NCI-H2171 treated with DMSO at 0.1 percent for 48 hours (cell line): ENCODE results near the gene LMBR1.
"Not testable (repeated sequence)": the region's sequence is repeated elsewhere in the genome, so short reads cannot be mapped to it uniquely, and the experiment has no call there.

ENCODE experiments used
- DNase-seq: peaks from one replicate; lab custom pipeline; 2025; lab: John Stamatoyannopoulos, UW

The LMBR1 gene

DNA sequence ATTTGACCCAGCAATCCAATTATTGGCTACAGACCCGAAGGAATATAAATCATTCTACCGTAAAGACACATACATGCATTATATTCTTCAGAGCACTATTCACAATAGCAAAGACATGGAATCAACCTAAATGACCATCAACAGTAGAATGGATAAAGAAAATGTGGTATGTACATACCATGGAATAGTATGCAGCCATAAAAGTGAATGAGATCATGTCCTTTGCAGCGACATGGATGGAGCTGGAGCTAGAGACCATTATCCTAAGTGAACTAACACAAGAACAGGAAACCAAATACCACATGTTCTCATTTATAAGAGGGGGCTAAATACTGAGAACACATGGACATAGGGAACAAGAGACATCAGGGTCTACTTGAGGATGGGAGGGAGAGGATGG lies 44.0 kb downstream of the LMBR1 start:
- DNase-seq: no peak

DNA sequence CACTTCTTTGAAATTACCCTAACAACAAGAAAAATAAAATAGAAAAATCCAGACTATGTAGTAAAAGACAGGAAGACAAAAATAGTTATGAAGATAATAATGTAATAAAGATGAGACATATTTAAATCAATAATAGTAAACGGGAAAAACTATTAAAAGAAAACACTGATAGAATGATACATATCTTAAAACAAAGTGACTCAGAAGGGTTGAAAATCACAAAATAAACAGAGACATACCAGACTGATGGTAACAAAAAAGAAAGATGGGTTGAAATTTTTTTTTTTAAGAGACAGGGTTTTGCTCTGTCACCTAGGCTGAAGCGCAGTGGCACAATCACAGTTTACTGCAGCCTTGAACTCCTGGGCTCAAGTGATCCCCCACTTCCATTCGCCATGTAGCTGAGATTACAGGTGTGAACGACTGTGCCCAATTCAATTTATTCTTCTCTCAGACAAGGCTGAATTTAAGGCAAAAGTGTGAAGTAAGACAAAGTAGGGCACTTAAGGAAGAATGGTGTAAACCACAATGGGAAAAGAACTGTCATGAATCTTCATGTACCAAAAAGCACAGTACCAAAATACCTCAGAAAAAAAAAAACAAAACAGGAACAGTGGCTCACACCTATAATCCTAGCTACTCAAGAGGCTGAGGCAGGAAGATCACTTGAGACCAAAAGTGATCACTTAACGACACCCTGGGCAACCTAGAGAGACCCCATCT lies 47.4 kb downstream of the LMBR1 start:
- DNase-seq: no peak

DNA sequence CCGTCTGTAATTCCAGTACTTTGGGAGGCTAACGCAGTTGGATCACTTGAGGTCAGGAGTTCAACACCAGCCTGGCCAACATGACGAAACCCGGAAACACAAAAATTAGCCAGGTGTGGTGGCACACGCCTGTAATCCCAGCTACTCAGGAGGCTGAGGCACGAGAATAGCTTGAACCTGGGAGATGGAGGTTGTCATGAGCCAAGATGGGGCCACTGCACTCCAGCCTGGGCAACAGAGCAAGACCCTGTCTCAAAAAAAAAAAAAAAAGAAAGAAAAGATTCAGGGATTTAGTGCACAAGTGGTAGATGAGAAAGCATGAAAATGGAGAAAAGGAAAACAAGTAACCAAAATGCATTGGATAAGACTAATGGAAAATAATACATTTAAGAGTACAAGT lies 49.4 kb downstream of the LMBR1 start:
- DNase-seq: not testable (repeated sequence)

DNA sequence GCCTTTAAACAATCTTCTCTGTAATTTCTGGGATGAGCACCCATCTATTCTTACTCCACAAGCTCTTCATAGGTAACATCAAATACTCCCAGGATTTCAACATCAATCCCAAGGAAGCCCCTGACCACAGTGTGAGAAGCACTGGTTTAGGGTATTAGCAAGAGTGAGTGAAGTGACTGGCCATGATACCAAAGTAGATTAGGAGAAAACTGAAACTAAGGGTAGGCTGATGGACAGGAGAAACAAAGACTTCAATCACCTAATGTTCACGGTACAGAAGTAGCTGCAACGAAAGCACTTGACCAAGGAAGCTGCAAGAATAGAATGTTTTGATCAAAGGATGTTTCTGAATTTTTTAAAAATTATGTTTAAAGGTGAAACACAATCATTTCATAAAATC lies 49.8 kb downstream of the LMBR1 start:
- no peak for DNase-seq

DNA sequence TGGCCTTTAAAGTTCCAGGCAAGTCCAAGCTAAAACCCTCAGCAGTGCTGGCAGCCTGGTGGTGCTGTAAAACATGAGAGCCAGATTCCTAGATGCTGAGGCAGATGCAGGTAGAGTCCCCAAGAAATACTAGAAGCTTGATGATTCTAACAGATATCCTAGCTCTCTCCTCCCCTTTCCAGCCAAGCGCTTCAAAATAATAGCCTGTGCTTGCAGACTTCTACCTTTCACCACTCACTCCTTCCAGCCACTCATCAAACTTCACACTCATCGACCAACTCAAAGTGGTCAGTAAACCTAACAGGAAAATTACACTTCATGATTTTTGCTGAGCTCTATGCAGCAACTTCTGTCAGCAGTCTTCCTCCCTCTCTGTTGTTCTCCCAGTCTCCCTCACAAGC lies 50.2 kb downstream of the LMBR1 start:
- DNase-seq: no peak

DNA sequence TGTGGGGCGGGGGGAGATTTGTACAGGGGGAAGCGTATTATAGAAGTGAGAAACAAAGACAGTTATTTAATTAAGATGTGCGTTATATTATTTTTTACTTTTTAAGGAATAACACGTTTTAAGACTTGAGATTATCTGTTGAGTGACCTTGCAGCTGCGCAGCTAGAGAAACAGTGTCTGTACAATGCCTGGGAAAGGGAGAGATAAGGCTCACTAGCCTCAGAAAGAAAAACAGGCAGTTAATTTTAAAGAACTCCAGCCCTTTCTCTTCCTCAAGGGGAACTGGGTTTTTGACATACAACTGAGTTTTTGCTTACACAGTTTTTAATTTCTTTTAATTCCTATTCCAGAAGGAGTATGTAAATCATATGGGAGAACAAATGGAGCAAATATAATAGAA lies 50.7 kb downstream of the LMBR1 start:
- DNase-seq: no peak

DNA sequence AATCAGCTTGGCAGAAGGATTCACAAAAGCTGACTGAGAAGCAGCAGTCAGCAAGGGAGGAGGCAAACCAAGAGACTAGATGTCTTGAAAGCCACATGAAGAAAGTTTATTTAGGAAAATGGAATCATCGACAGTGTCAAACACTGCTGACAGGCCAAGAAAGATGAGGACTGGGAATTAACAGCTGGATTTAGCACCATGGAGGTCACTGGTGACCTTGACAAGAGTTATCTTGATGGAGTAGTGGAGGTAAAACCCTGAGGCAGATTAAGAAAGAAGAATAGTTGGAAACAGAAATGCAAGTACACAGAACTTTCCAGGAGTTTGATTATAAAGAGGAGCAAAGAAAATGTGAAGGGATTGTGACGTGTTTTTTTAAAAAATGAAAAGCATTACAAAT lies 51.5 kb downstream of the LMBR1 start:
- DNase-seq: no peak

DNA sequence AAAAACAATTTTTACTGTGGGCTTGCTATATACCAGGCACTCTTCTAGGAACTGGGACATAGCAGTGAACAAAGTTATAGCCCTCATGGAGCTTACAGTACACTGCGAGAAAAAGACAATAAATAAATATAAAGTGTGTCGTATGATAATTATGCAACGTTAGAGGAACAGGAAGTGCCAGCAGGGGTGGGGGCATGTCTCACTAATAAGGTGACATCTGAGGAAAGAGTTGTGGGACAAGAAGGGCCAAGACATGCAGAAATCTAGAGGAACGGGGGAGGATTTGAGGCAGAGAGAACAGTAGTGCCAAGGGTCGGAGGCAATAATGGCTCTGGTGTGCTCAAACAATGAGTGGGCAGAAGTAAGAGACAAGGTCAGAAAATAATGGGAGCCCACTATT lies 52.8 kb downstream of the LMBR1 start:
- no peak for DNase-seq

DNA sequence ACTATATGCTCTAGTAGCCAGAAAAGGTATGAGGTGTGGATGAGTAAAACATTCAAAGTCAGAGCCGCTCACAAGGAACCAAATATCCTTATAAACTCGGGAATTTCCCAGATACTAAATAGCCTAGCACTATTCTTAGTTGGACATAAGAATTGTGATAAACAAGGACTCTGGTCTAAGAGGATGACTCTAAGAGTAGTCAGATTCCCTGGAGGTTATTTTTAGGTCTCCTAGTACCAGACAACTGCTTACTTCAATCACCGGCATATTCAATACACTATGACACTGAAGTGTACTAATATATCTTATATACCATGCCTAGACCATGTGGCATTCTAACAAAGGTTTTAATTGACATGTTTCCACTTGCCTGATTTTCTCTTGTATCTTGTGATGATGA lies 56.5 kb downstream of the LMBR1 start:
- DNase-seq: no peak

DNA sequence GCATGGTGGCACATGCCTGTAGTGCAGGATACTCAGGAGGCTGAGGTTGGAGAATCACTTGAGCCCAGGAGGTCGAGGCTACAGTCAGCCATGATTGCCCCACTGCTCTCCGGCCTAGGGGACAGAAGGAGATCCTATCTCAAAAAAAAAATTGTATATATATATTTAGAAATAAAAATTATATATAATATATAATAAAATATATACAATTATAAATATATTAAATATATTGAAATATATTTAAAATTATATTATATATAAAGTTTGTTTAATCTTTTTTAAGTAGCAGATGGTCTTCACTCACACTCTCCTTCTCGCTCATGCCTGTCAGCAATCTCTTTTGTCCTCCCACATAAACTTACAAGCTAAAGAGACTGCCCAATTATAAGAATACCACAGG lies 58.5 kb downstream of the LMBR1 start:
- DNase-seq: no peak

DNA sequence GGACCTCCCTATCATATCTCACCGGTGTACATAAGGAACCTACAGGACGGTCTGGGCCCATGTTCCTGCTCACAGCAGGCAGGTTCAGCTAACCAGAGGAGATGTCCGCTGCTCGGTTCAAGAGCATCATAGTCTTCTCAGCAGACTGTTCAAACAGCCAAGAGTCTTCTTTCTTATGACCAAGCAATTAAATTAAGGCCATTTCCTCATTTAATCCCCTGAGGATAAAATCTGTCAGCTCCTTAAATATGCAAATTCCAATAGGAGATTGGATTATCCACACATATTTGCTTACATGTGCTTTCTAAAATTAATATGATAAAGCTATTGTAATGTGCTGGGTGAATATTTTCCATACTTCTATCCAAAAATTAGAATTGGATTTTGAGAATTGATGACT lies 59.7 kb downstream of the LMBR1 start:
- DNase-seq: no peak

DNA sequence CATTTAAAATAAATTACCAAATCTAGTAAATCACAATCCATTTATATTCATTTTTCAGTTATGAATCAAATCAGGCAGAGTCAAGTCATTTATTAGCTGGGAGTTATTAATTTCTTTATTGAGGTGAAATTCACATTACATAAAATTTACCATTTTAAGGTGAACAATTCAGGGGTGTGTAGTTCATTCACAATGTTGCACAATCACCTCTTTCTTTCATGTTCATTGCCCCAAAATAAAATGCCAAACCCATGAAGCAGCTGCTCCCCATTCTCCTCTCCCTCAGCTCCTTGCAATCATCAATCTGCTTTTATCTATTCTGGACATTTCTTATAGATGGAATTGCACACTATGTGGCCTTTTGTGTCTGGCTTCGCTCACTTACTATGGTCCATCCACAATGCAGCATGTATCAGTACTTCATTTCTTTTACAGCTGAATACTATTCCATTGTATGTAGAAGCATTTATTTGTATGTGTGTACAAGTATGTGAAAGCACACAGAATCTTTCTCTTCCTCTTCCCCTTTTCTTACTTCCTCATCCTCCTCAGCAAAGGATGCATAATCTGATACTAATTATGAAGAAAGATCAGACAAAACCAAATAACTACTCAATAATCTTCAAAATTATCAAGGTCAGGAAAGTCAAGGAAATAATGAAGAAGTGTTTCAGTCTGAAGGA lies 60.6 kb downstream of the LMBR1 start:
- no peak for DNase-seq

DNA sequence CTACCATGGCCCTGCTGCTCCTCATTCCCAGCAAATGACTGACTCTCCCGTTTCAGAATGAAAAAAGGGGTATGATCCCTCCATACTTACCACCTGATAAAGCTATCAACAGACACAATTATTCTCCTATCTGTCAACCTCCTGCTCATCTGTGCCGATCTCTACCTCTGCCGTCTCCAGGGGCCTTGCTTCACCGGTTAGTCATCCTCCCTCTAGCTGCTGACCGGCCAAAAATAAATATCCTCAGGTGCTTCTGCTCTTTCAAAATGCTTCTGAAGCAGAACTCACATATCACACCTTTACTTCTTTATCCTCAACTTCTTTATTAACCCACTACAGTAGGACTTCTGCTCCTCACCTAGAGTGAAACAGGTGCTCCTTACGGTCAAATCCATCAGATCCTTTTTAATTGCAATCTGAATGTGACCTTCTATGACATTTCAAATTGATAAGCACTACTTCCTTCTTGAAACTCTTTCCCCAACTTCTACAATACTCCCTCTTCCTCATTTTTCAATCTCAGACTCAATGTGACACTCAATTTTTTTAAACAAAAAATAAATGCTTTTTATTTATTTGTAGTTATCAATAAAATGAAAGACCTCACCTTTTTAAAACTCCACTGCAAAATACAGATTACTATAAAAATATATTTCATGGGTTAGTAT lies 63.2 kb downstream of the LMBR1 start:
- DNase-seq: no peak

DNA sequence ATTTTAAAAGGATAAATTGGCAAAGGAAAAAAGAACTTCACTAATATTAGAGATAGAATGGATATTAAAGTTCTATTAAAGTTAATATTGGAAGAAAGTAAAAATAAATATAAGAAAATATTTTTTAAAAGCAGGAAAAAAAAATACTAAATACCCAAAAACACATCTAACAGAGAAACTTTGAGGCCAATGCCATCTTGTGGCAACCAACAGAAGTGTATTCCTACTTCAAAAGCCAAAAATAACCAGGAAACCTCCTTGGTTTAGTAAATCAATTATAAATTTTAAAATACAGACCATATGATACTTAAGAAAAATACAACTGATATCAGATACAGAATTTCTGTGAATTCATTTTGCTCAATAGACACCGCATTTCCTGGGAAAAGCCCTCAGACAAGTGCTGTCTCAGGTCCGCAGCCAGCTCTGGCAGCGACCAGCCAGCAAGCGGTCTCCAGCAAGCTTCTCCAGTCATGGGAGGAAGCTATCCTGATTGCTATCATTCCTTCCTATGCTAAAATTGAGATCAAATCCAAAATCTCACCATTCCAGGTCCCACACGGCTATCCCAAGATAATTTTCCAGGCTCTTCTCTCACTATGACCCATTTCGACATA lies 65.3 kb downstream of the LMBR1 start:
- DNase-seq: peak; percentile 12

DNA sequence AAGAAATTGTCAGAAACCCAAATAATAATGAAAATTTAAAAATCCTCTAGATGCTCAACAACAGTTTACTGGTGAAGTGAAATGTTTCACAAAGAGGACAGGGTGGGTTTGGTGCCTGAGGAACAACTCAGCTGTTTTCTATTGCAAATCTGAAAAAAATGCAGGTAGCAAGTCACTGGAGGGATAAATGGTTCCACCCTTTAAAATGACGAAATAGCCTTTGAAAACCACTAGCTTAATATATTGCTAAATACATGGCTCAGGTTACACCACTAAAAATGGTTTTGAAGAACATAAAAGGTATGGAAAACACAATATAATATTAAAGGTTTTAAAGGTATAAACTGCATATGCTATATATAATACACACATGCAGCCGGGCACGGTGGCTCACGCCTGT lies 69.5 kb downstream of the LMBR1 start:
- no peak for DNase-seq

DNA sequence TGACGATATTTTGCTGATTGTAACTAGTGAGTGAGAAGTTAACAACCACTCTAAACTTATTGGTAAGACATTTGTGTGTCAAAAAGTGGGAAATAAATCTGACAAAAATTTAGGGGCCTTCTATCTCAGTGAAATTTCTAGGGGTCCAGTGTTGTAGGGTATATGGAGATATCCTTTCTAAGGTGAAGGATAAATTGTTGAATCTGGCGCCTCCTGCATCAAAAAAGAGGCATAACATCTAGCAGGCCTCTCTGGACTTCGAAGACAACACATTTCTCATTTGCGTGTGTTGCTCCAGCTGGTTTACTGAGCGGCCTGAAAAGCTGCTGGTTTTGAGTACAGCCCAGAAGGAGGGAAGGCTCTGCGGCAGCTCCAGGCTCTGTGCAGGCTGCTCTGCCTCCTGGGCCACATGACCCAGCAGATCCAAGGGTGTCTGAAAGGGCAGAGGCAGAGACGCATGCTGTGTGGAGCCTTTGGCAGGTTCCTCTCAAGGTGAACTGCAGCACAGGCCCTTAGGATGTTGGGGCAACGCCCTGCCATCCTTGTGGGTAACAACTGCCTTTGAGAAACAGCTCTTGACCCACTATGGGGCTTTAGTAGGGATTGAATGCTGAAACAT lies 72.4 kb downstream of the LMBR1 start:
- no peak for DNase-seq

DNA sequence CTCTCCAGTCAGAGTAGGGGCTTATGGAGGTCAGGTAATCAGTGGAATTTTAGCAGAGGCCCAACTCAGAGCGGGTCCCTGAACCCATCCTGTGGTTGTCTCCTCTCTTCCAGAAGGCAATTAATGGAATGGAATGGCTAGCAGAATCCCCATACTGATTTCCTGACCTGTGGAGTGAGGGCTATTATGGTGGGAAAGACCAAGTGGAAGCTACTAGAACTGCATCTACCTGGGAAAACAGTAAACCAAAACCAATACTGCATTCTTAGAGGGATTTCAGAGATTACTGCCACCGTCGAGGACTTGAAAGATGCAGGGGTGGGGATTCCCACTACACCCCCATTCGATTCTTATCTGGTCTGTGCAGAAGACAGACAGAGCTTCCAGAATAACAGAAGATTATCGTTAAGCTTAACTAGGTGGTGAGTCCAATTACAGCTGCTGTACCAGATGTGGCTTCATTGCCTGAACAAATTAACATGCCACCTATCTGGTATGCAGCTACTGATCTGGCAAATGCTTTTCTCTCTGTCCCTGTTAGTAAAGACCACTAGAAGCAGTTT lies 73.2 kb downstream of the LMBR1 start:
- DNase-seq: no peak

DNA sequence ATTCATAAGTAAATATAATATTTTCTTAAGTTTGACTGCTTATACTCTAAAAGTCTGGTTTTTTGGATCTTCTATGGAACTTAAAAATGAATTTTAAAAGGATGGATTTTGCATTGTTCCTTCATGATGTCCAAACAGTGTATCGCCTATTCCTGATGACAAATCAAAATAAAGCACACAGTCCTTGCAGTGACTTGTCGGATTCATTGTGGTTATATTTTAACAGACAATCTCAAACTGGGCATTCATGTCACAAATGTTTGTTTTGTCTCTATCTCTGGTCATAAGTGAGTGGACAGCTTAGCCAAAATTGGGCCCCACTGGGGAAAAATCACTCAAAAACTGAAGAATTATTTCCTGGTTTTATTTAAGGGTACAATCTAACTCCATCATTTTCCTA lies 74.8 kb downstream of the LMBR1 start:
- DNase-seq: no peak

DNA sequence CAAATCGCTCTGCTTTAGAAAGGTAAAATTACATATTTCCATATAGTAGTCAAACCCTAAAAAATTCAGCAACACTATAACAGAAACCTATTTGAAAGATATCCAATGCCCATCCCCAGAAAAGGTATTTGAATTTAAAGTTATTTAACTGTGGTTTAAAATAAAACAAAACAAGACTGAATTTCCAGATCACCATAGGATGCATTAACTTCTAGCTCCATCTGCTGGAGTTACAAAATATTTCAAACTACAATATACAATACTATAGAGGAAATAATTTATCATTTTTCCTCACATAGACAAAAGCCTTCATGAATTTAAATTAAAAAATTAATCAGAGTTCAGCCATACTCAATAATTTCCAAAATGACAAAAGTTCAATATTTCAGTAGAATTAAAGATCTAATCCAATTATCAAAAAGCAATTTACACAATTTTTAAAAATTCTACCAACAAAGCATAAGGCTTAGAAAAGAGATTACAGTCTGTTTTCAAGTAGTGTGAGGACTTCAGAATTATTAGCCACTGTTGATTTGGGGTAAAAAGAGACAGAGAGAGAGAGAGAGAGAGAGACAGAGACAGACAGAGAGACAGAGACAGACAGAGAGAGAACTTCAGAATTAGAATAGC lies 75.9 kb downstream of the LMBR1 start:
- DNase-seq: peak; percentile 37

DNA sequence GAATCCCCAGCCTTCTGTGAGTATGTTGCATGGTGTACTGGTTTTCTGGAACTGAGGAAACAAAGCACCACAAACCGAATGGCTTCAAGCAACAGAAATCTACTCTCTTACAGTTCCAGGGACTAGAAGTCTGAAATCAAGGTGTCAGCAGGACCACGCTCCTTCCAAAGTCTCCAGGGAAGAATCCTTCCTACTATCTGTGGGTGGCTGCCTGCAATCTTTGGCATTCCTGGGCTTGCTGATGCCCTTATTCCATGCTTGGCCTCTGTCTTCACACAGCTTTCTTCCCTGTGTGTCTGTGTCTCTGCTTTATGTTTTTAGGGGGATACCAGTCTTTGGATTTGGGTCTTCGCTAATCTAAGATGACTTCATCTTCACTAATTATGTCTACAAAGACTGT lies 81.3 kb downstream of the LMBR1 start:
- DNase-seq: no peak

DNA sequence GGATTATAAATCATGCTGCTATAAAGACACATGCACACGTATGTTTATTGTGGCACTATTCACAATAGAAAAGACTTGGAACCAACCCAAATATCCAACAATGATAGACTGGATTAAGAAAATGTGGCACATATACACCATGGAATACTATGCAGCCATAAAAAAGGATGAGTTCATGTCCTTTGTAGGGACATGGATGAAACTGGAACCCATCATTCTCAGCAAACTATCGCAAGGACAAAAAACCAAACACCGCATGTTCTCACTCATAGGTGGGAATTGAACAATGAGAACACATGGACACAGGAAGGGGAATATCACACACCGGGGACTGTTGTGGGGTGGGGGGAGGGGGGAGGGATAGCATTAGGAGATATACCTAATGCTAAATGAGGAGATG lies 89.3 kb downstream of the LMBR1 start:
- DNase-seq: not testable (repeated sequence)

DNA sequence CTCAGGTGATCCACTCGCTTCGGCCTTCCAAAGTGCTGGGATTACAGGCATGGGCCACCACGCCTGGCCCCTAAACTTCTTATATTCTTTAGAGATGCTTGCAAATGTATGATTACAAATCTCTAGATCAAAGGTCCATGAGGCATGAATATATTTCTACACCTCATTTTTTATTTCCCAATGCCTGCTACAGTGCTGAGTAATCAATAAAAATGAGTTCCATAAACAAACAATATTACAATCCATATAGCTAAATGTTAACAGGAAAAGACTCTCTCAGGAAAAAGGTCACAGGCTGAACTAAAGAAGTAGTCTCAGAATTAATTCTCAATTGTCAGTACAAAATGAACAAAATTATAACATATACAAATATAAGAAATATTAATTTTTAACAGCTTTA lies 90.8 kb downstream of the LMBR1 start:
- DNase-seq: no peak
